Heart right ventricle (tissue), 16 donors: Measurements from ENCODE around the gene GREM2. TPM values are rescaled to one million over a fixed set of nuclear protein-coding genes. Genes with fewer than 3 reads are reported as not detected.

Source experiments
- ATAC-seq, 8 donors: fragments of 200-7000 bp; cut with Tn5 transposase; one replicate each; pipeline ENCODE4 v1.9.1; 2020; ENCODE audit warnings: mild to moderate bottlenecking in 8 of 8, moderate library complexity in 8 of 8, moderate number of reproducible peaks in 1 of 8
- DNase-seq, 2 donors: peaks; one replicate each; pipeline ENCODE4 v3.0.0-alpha.2; 2020
- H3K27ac ChIP-seq, 10 donors: fragments of 200-600 bp; sonication (generic) in 2 of 10; one replicate each; pipeline versions ENCODE4 v1.5.0 to v1.8.0; 2020 to 2022; ENCODE audit warnings: mild to moderate bottlenecking in 3 of 10
- H3K27me3 ChIP-seq, 7 donors: fragments of 200-600 bp; one replicate each; pipeline ENCODE4 v1.8.0; 2021 to 2022; ENCODE audit warnings: mild to moderate bottlenecking in 2 of 7
- H3K36me3 ChIP-seq, 9 donors: fragments of 200-600 bp; sonication (generic) in 1 of 9; one replicate each; pipeline versions ENCODE4 v1.5.0 to v1.8.0; 2020 to 2022; ENCODE audit warnings: mild to moderate bottlenecking in 2 of 9
- H3K4me1 ChIP-seq, 9 donors: fragments of 200-600 bp; sonication (generic) in 1 of 9; one replicate each; pipeline versions ENCODE4 v1.5.0 to v1.8.0; 2020 to 2022; ENCODE audit warnings: mild to moderate bottlenecking in 4 of 9
- H3K4me3 ChIP-seq, 10 donors: fragments of 200-600 bp; sonication (generic) in 2 of 10; one replicate each; pipeline versions ENCODE4 v1.5.0 to v1.8.0; 2020 to 2022; ENCODE audit warnings: mild to moderate bottlenecking in 7 of 10, moderate library complexity in 2 of 10
- H3K9me3 ChIP-seq, 11 donors: fragments of 200-600 bp in 10 of 11; sonication (generic) in 2 of 11; one replicate each; pipeline versions ENCODE4 v1.5.0 to v1.8.0; 2013 to 2022; ENCODE audit warnings: mild to moderate bottlenecking in 2 of 11, control low read depth in 1 of 11, moderate library complexity in 1 of 11
- WGBS, 2 donors: extraction: QIAGEN DNeasy Blood & Tissue Kit; methylation state at CpG; one replicate each; pipeline ENCODE4 v1.1.7; 2013; ENCODE audit warnings: inconsistent platforms in 1 of 2; 5-methylcytosine and 5-hydroxymethylcytosine counted together
- intact Hi-C, 10 donors: fragments of 100-400 bp; cut with DNase I; formaldehyde crosslinking; loops; one replicate each; pipeline versions ENCODE4 v1.11.1 to v1.14.2; 2022
- polyA plus RNA-seq, 2 donors: library from polyadenylated mRNA; stranded (reverse); fragments of 200-250 nt; gene quantifications; one replicate each; pipeline ENCODE4 v1.2.3, GENCODE V29; 2013
- total RNA-seq, 10 donors: library from RNA; stranded (reverse); fragmentation: NEBNext Ultra II Directional in 3 of 10; extraction: Animal tissue kit (Norgen Biotek cat#: 25700) in 3 of 10; gene quantifications; one replicate each; pipeline versions ENCODE4 v1.2.1 to v1.2.4, GENCODE V29; 2021 to 2023
- TF ChIP-seq, protein P1 (sequence below), 9 donors: fragments of 200-600 bp; sonication (generic) in 2 of 9; IDR thresholded peaks; one replicate each; pipeline versions ENCODE4 v1.5.0 to v1.8.0; 2021 to 2022; ENCODE audit warnings: antibody characterized with exemption in 9 of 9, mild to moderate bottlenecking in 5 of 9, moderate library complexity in 1 of 9
- donor health status: Arrhythmogenic right ventricular cardiomyopathy.
- donor health status: ischemic (EF 13 %, LVEDD 7.1; RV severe dilation, severe dysfunction).
- donor health status: healthy with polysubstance abuse.
- donor health status: DM: no; HTN: yes; CAD: no.
- donor health status: DM: no; HTN: no; CAD: no.
- donor health status: ischemic (EF 25% LVEDD 6.9; RV normal size, moderate dysfunction).
- donor health status: ischemic (EF 25% LVEDD 5.7; RV mildly dilated, moderate dysfunction).
- donor health status: healthy.
- donor health status: DM: yes; HTN: yes; CAD: no.
- donor health status: Ischemic cardiomyopathy.
- donor health status: ischemic (EF 35%, LVEDD 5.7; RV mildly dilated, moderate dysfunction).
- donor health status: nonischemic (EF 11% LVEDD 7.7; RV severe dilation, severe dysfunction).
- donor health status: DM: yes; HTN: yes; CAD: no.
- donor health status: PGD.
- donor health status: ischemic (EF 29% LVEDD 5.4; RV normal size, mild dysfunction).
- donor health status: nonischemic (EF 23%, LVEDD 6.1; RV moderate dilation, normal function).

GREM2 gene
- total and polyA plus RNA-seq, 12 donors: 0.01 to 0.25 (median 0.18) TPM; not detected in 8

DNA sequence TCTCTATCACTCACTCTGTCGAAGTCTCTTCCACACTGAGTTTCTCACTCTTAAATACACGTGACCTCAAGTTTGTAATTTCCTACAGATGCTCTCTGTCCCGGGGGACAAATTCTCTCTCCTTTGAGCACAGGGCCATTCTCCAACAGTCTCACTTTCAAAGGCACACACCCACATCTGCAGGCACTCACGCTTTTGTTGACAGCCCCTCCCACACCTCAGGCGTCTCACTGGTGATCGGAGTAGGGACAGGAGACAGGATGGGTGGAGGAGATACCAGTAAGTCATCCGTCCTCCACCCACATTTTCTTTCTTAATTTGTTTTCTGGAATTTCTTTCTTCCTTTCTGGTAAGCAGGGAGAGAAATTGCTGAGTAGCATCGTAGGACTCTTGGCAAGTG, 40.6 kb upstream of the GREM2 start:
- Histone ChIP-seq H3K27ac (no peak overlapping the region), H3K27me3 (peaks cover 0 to 3% (median 0%) of the 10 kb centered on the region in 7 donors), H3K9me3 (peaks cover 0 to 5% (median 0%) of the 10 kb centered on the region in 11 donors), H3K4me3 (no peak overlapping the region), H3K4me1 (no peaks in the 10 kb centered on the region), H3K36me3 (no peaks in the 10 kb centered on the region)
- intact Hi-C loops: no loop called here
- DNase-seq (no peak), ATAC-seq (no peak)
- TF ChIP-seq, protein P1, sequence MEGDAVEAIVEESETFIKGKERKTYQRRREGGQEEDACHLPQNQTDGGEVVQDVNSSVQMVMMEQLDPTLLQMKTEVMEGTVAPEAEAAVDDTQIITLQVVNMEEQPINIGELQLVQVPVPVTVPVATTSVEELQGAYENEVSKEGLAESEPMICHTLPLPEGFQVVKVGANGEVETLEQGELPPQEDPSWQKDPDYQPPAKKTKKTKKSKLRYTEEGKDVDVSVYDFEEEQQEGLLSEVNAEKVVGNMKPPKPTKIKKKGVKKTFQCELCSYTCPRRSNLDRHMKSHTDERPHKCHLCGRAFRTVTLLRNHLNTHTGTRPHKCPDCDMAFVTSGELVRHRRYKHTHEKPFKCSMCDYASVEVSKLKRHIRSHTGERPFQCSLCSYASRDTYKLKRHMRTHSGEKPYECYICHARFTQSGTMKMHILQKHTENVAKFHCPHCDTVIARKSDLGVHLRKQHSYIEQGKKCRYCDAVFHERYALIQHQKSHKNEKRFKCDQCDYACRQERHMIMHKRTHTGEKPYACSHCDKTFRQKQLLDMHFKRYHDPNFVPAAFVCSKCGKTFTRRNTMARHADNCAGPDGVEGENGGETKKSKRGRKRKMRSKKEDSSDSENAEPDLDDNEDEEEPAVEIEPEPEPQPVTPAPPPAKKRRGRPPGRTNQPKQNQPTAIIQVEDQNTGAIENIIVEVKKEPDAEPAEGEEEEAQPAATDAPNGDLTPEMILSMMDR (IDR thresholded peaks at IDR 0.05): no peak
- 24 to 26% methylated on average over 8 of the region's 8 CpGs for WGBS, 2 donors

DNA sequence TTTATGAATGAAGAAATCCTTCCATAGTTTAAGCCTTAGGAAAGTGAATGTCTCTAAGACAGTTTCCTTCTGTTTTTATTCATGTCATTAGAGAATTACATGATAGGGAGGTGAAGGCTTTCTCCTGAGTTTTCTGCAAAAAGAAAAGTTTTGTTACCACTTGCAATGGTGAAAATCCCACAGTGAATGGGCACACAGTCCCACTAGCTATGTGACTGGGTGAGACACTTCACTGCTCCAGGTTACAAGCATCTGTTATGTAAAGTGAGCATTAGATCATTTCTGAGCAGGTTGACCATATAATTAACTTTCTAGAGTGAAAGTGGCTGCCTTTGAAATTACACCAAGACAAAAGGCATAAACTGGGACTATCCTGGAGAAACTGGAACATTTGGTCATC, 38.9 kb upstream of the GREM2 start:
- ATAC-seq: no peak
- intact Hi-C loops: no loop called here
- Histone ChIP-seq H3K27ac (no peak overlapping the region), H3K36me3 (no peaks in the 10 kb centered on the region), H3K4me3 (no peak overlapping the region), H3K27me3 (peaks cover 0 to 3% (median 0%) of the 10 kb centered on the region in 7 donors), H3K4me1 (no peaks in the 10 kb centered on the region), H3K9me3 (peaks cover 0 to 5% (median 0%) of the 10 kb centered on the region in 11 donors)
- TF ChIP-seq, protein P1 (IDR thresholded peaks at IDR 0.05): no peak
- DNase-seq: no peak

DNA sequence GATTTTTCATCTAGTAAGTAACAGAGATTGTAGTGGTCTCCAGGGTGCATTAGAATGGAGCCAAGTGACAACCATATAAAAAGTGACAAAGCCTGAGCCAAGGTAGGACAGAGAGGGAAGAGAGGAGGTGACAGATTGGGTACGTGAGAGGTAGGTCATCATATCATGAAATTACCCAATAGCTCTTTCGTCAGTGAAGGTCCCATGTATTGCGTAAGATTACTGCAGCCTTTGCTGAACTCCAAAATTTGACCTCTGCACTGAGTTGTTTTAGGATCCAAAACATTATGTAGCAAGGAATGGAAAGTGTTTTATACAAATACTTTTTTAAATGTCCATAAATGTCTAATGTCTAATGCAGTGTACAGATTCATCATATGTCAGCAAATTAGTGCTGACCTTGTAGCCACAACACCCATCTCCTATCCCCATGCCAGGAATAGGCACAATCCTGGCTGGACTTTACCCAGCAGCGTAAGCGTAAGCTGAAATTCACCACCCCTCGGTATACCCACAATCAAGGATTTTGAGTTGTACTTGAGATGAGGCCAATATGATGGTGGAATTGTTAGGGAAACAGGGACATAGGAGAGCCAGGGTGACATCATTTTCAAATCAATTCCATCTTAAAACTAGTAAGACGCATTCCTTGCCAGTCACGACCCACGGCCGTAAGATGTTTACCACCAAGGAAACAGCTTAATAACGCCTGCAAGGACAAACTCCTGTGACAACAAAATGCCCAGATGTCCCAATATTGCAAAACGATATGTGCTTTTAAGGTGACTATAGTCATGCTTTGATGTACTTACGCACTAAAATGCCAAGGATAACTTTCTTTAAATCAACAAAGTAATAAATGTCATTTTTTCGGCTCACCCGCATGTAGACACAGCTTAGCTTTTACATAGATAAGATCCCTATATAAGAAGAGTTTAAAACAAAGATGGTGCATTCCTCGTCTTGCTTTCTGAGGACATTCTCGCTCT, 38.1 kb upstream of the GREM2 start:
- Histone ChIP-seq H3K4me3 (no peak overlapping the region), H3K27me3 (peaks cover 0 to 3% (median 0%) of the 10 kb centered on the region in 7 donors), H3K9me3 (peaks cover 0 to 3% (median 0%) of the 10 kb centered on the region in 11 donors), H3K36me3 (no peaks in the 10 kb centered on the region), H3K4me1 (no peaks in the 10 kb centered on the region), H3K27ac (no peak overlapping the region)
- WGBS, 2 donors: 81 to 85% methylated on average over 17 of the region's 17 CpGs
- ATAC-seq (no peak), DNase-seq (no peak)
- intact Hi-C loops: no loop called here
- TF ChIP-seq, protein P1 (IDR thresholded peaks at IDR 0.05): no peak

DNA sequence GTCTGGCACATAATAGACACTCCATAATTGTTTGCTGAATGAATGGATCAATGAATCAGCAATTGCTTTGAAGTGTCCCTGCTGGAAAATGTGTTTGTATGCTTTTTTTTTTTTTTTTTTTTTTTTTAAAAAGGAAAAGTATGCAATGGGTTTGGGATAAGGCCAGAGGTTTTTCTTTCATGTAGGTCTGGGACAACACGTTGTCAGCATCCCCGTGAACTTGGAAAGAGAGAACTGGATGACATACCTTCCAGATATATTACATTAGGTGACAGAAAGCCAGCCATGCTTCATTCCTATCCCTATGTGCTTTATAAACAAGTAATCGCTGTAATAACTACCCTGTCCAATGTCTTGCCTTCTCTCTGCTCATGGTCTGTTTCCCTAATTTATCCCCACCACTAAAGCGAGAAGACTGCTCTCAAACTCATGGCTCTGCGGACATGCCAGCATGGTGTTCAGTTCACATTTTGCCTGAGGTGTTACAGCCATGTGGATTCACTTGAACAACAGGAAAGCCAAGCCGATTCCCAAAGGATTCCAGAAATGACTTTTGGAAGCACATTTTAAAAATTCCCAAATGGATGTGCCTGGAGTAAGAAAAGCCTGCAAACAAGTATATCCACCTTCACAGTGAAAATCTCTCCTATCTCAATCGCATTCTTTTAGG, 34.8 kb upstream of the GREM2 start:
- no peak overlapping the region for H3K4me3 ChIP-seq
- no peaks in the 10 kb centered on the region for H3K4me1 ChIP-seq
- H3K9me3 ChIP-seq: no peaks in the 10 kb centered on the region
- no peak for DNase-seq
- H3K36me3 ChIP-seq: no peaks in the 10 kb centered on the region
- WGBS, 2 donors: 74 to 82% methylated on average over 7 of the region's 7 CpGs
- TF ChIP-seq, protein P1 (IDR thresholded peaks at IDR 0.05): no peak
- no peak overlapping the region for H3K27ac ChIP-seq
- no peaks in the 10 kb centered on the region for H3K27me3 ChIP-seq
- ATAC-seq: no peak
- intact Hi-C loops: no loop called here
